Fibroblast of lung (primary cell): ENCODE results near the gene JMY.

Source experiments
- CTCF ChIP-seq, 2 donors: IDR thresholded peaks in 1 of 2; conservative IDR thresholded peaks in 1 of 2; 1 replicate in 1 of 2; 2 replicates in 1 of 2; pipeline ENCODE4 v1.5.1; 2011 to 2012; ENCODE audit warnings: low read length in 2 of 2, control low read depth in 1 of 2, inconsistent platforms in 1 of 2, low read depth in 1 of 2, mild to moderate bottlenecking in 1 of 2
- EZH2 ChIP-seq: IDR thresholded peaks from 2 replicates; pipeline ENCODE4 v1.5.1; 2012; ENCODE audit warnings: low read length, control low read depth, mild to moderate bottlenecking; ENCODE audit errors: missing control alignments

GRCh38 chr5:79267180-79267579 is 31.2 kb downstream of the JMY start:
- TF ChIP-seq CTCF (conservative IDR thresholded peaks at IDR 0.05 in 1 of 2, IDR thresholded peaks at IDR 0.05 in 1 of 2; ENCODE audit: low read depth in 1 of 2, low read length in 2 of 2) (no peak), EZH2 (no peak)
